Neural crest cell (in vitro differentiated cells): ENCODE data around the gene TK2. TPM values are rescaled to one million over a fixed set of nuclear protein-coding genes. Genes with fewer than 3 reads are reported as not detected.

Experiments
- DNase-seq: peaks from one replicate; pipeline ENCODE4 v3.0.0; 2021; ENCODE audit warnings: low read depth, mixed read lengths, low spot score
- H3K27ac Mint-ChIP-seq: one replicate; pipeline ENCODE4 v1.8.0; 2021; ENCODE audit warnings: mild to moderate bottlenecking, mixed read lengths; ENCODE audit not compliant: unreplicated experiment
- H3K27me3 Mint-ChIP-seq: 2 replicates; pipeline ENCODE4 v1.8.0; 2021; ENCODE audit warnings: low read depth, mild to moderate bottlenecking, mixed read lengths
- H3K36me3 Mint-ChIP-seq: 2 replicates; pipeline ENCODE4 v1.8.0; 2021; ENCODE audit warnings: low read depth, mild to moderate bottlenecking, mixed read lengths
- H3K4me1 Mint-ChIP-seq: 2 replicates; pipeline ENCODE4 v1.8.0; 2021; ENCODE audit warnings: mixed read lengths
- H3K4me3 Mint-ChIP-seq: one replicate; pipeline ENCODE4 v1.8.0; 2021; ENCODE audit warnings: mild to moderate bottlenecking, mixed read lengths
- H3K9me3 Mint-ChIP-seq: 2 replicates; pipeline ENCODE4 v1.8.0; 2021; ENCODE audit warnings: mixed read lengths
- total RNA-seq: library from RNA; stranded (reverse); gene quantifications from 2 replicates; pipeline ENCODE4 v1.2.1, GENCODE V29; 2021
- TF ChIP-seq, protein P1 (sequence below): fragments of 200-600 bp; sonication (generic); conservative IDR thresholded peaks from 2 replicates; pipeline ENCODE4 v1.5.0; 2021; ENCODE audit warnings: antibody characterized with exemption, mild to moderate bottlenecking

The TK2 gene
- total RNA-seq, 1 donor from 2014 or later = 16.3 TPM

DNA sequence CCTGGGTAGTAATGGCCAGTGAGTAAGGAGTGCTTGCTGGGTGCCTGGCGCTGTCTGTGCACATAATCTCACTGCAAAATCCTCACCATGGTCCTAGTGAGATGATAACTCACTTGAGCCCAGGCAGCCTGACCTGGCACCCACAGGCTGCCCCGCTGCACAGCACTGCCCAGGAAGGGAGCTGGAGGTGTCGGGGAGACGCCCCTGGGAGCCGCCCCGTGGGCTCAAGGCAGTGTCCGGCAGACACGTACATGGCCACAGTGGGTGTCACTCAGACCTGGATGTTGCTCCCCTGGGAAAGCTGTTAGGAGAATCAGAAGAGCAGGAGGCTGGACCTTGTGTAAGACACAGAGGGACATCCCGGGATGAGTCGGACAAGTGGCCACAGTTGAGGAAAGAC lies 78.7 kb downstream of the TK2 start:
- no peaks in the 10 kb centered on the region for H3K4me1 Mint-ChIP-seq
- no peak overlapping the region for H3K4me3 Mint-ChIP-seq
- TF ChIP-seq, protein P1, sequence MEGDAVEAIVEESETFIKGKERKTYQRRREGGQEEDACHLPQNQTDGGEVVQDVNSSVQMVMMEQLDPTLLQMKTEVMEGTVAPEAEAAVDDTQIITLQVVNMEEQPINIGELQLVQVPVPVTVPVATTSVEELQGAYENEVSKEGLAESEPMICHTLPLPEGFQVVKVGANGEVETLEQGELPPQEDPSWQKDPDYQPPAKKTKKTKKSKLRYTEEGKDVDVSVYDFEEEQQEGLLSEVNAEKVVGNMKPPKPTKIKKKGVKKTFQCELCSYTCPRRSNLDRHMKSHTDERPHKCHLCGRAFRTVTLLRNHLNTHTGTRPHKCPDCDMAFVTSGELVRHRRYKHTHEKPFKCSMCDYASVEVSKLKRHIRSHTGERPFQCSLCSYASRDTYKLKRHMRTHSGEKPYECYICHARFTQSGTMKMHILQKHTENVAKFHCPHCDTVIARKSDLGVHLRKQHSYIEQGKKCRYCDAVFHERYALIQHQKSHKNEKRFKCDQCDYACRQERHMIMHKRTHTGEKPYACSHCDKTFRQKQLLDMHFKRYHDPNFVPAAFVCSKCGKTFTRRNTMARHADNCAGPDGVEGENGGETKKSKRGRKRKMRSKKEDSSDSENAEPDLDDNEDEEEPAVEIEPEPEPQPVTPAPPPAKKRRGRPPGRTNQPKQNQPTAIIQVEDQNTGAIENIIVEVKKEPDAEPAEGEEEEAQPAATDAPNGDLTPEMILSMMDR = no peak
- H3K27me3 Mint-ChIP-seq = peaks cover 10% of the 10 kb centered on the region
- H3K27ac Mint-ChIP-seq = no peak overlapping the region
- no peaks in the 10 kb centered on the region for H3K36me3 Mint-ChIP-seq
- H3K9me3 Mint-ChIP-seq = peaks cover 3% of the 10 kb centered on the region
- no peak for DNase-seq

GRCh38 chr16:66470556-66470955 lies 79.4 kb downstream of the TK2 start:
- no peak overlapping the region for H3K4me3 Mint-ChIP-seq
- H3K4me1 Mint-ChIP-seq = no peaks in the 10 kb centered on the region

DNA sequence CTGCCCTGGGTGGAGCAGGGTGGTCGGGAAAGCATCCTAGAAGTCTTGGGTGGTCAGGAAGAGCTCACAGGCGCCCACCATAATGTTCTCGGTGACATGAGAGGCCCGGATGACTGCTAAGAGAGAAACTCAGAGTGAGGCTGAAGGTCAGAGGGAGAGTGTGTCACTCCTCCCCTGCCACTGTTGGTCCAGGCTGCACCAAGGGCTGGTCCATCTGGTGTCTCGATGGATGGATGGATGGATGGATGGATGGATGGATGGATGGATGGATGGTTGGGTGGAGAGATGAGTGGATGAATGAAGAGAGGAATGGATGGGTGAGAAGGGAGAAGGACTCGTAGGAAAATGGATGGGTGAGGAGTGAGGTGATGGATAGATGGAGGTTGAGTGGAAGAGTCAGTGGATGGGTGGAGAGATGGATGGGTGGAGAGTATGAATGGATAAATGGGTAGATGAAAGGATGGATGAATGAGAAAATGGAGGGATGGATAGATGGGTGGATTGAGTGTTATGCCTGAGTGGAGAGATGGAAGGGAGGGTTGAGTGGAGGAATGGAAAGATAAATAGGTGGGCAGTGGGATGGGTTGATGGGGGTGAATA lies 79.9 kb downstream of the TK2 start:
- DNase-seq = no peak
- H3K27me3 Mint-ChIP-seq = peaks cover 7% of the 10 kb centered on the region
- TF ChIP-seq, protein P1 = no peak
- no peak overlapping the region for H3K27ac Mint-ChIP-seq
- H3K9me3 Mint-ChIP-seq = peaks cover 3% of the 10 kb centered on the region
- no peaks in the 10 kb centered on the region for H3K36me3 Mint-ChIP-seq
- H3K4me1 Mint-ChIP-seq = no peaks in the 10 kb centered on the region
- no peak overlapping the region for H3K4me3 Mint-ChIP-seq

More at GRCh38 chr16:66470556-66470955, 79.4 kb downstream of the TK2 start:
- peaks cover 3% of the 10 kb centered on the region for H3K9me3 Mint-ChIP-seq
- H3K27me3 Mint-ChIP-seq = peaks cover 9% of the 10 kb centered on the region
- no peak for DNase-seq
- TF ChIP-seq, protein P1 = no peak
- H3K36me3 Mint-ChIP-seq = no peaks in the 10 kb centered on the region
- H3K27ac Mint-ChIP-seq = no peak overlapping the region

- no peak for DNase-seq
- Mint-ChIP-seq H3K27ac (no peak overlapping the region), H3K4me3 (no peak overlapping the region), H3K36me3 (no peaks in the 10 kb centered on the region), H3K4me1 (no peaks in the 10 kb centered on the region), H3K27me3 (peaks cover 5% of the 10 kb centered on the region), H3K9me3 (peaks cover 3% of the 10 kb centered on the region)
- TF ChIP-seq, protein P1 = no peak
Observed at GRCh38 chr16:66469291-66469946, 80.5 kb downstream of the TK2 start.

DNA sequence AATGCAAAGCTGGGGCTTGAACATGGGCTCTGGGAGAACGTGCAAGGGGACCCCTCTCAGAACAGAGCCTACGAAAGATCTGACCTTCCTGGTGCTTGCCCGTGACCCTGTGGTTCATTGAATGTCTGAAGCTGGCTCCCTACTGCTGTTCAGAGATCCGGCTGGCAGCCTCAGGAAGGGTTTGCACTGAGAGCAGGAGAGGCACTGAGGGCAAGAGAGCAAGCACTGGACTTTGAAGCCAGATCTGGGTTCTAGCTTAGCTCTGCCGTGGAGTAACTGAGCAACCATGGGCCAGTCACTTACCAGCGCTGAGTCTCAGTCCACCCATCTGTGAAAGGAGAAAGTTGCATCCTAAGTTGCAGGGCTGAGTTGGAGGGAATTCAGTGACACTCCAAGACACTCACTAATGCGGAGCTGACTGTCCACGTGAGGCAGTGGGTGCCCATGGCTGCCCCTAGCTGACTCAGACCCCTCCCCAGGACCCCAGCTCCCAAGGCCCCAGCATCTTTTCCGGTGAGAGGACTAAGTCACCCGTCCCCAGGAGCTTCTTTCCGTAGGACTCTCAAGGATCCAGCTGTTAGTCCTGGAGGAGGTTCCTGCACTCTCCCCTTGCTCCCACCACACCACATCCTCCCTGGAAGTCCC lies 81.5 kb downstream of the TK2 start:
- TF ChIP-seq, protein P1 = no peak
- no peak for DNase-seq
- no peaks in the 10 kb centered on the region for H3K36me3 Mint-ChIP-seq
- H3K9me3 Mint-ChIP-seq = peaks cover 3% of the 10 kb centered on the region
- no peak overlapping the region for H3K4me3 Mint-ChIP-seq
- no peaks in the 10 kb centered on the region for H3K4me1 Mint-ChIP-seq
- no peak overlapping the region for H3K27ac Mint-ChIP-seq
- peaks cover 8% of the 10 kb centered on the region for H3K27me3 Mint-ChIP-seq
